NT2/D1 (cell line): ENCODE data around the gene PLCD4.

Experiments
- SUZ12 ChIP-seq: IDR thresholded peaks from 2 replicates; pipeline ENCODE4 v1.6.1; 2011; ENCODE audit not compliant: insufficient read length, insufficient read depth; ENCODE audit errors: extremely low read depth
- ZNF274 ChIP-seq: IDR thresholded peaks from 2 replicates; pipeline ENCODE4 v1.6.1; 2011; ENCODE audit warnings: mild to moderate bottlenecking, low read depth, low read length

DNA sequence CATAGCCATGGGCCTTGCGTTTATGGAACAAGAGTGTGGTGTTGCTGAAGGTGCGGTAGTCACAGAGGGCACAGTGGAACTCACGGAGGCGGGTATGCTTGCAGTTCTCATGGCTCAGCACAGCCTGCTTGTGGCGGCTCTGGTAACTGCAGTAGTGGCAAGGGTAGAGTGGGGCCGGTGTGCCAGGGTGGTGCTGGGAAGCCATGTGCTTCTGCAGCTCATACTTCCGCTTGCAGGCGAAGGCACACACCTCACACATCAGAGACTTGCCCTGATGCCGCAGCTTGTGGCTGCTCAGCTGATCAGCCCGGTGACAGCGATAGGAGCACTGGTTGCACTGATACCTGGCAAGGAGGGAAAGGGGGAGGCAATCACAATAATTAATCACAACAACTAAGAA lies 37.0 kb downstream of the PLCD4 start:
- TF ChIP-seq ZNF274 (no peak), SUZ12 (no peak)
